22Rv1 (cell line): ENCODE results near the gene SKP2.

Experiments used
- H3K27ac ChIP-seq: fragments of 450-650 bp; 2 replicates; pipeline ENCODE4 v1.5.1; 2017
- CTCF ChIP-seq: fragments of 450-650 bp; IDR thresholded peaks from 2 replicates; pipeline ENCODE4 v1.5.1; 2017; ENCODE audit warnings: mild to moderate bottlenecking
- ZFX ChIP-seq: fragments of 450-650 bp; IDR thresholded peaks from 2 replicates; pipeline ENCODE4 v1.6.1; 2017; ENCODE audit warnings: antibody characterized with exemption, borderline replicate concordance

The SKP2 gene

GRCh38 chr5:36173426-36173825 is 21.5 kb downstream of the SKP2 start:
- no peak for TF ChIP-seq CTCF
- TF ChIP-seq ZFX: no peak
- no peak overlapping the region for H3K27ac ChIP-seq

- no peak for TF ChIP-seq ZFX
- TF ChIP-seq CTCF: no peak
- H3K27ac ChIP-seq: no peak overlapping the region
Measured at GRCh38 chr5:36174119-36174518, 22.2 kb downstream of the SKP2 start.

- no peak overlapping the region for H3K27ac ChIP-seq
- TF ChIP-seq ZFX (no peak), CTCF (no peak)
Measured at GRCh38 chr5:36175043-36175442, 23.1 kb downstream of the SKP2 start.

- H3K27ac ChIP-seq: no peak overlapping the region
Measured at GRCh38 chr5:36177154-36177553, 25.2 kb downstream of the SKP2 start.

GRCh38 chr5:36177715-36178523 is 26.0 kb downstream of the SKP2 start:
- H3K27ac ChIP-seq: no peak overlapping the region
- TF ChIP-seq CTCF (peak; percentile 76), ZFX (no peak)

More at GRCh38 chr5:36177154-36177553, 25.2 kb downstream of the SKP2 start:
- TF ChIP-seq ZFX (no peak), CTCF (no peak)

- TF ChIP-seq CTCF: no peak
- no peak for TF ChIP-seq ZFX
- H3K27ac ChIP-seq: no peak overlapping the region
Measured at GRCh38 chr5:36178524-36178890, 26.6 kb downstream of the SKP2 start.

- TF ChIP-seq CTCF (no peak), ZFX (no peak)
- no peak overlapping the region for H3K27ac ChIP-seq
Measured at GRCh38 chr5:36179950-36180349, 28.0 kb downstream of the SKP2 start.
